ENCODE data around the gene REPIN1.

DNA sequence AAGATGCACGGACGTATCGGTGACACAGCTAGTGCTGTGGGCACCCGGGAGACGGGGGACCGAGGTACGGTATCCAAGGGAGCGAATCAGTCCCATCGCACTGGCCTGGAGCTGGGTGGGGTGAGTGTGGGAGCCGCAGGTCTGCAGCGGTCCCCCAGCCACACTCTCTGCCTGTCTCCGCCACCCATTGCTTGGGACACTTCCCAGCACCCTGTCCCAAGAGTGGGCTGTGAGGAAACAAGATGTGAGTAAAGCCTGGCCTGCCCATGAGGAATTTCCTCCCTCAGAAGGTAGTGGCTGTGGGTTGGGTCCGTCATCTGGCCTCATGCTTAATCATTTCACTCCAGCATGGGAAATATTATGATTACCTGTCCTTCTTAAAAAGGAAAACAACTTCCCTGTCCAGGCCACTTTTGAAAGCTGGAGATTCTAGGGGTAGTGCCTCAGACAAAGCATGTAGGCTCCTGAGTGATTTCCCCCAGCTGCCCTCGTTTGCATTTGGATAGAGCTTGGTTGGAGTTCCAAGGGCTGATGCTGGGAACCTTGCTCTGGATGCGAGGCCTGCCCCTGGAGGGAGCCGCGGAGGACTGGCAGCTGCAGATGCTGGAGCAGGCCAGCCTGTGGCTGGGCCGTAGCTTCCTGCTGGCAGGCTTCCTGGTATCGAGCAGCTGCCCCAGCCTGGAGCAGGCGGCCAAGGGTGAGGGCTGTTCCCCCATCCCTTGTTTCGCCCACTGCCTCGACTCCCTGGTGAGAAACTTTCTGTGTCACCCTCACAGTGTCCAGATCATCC is 39.1 kb upstream of the REPIN1 start:
- no peak for TF ChIP-seq CTCF (IDR thresholded peaks at IDR 0.05; ENCODE audit: low read length)
- no peak for TF ChIP-seq EZH2 (IDR thresholded peaks at IDR 0.05; ENCODE audit: borderline replicate concordance, low read length)
